Thymus (tissue), 11 donors: ENCODE results near the gene USP15. TPM values are rescaled to one million over a fixed set of nuclear protein-coding genes. Genes with fewer than 3 reads are reported as not detected.

ENCODE experiments used
- DNase-seq, 9 donors: peaks; one replicate each; pipeline ENCODE4 v3.0.0-alpha.2; 2013; ENCODE audit warnings: low spot score in 9 of 9, low read depth in 6 of 9, missing footprints in 1 of 9
- H3K27ac ChIP-seq, 2 donors: one replicate each; pipeline ENCODE4 v1.5.1; 2013; ENCODE audit warnings: control low read depth in 1 of 2, low read depth in 1 of 2, low read length in 1 of 2, mild to moderate bottlenecking in 1 of 2, moderate library complexity in 1 of 2
- H3K27me3 ChIP-seq, 2 donors: one replicate each; pipeline ENCODE4 v1.5.1; 2013; ENCODE audit warnings: low read length in 1 of 2; ENCODE audit not compliant: control insufficient read depth in 2 of 2, insufficient read depth in 1 of 2
- H3K36me3 ChIP-seq, 2 donors: one replicate each; pipeline ENCODE4 v1.5.1; 2013; ENCODE audit warnings: low read length in 1 of 2, mild to moderate bottlenecking in 1 of 2, moderate library complexity in 1 of 2; ENCODE audit not compliant: control insufficient read depth in 2 of 2, insufficient read depth in 2 of 2
- H3K4me1 ChIP-seq, 2 donors: one replicate each; pipeline ENCODE4 v1.5.1; 2013; ENCODE audit warnings: low read length in 2 of 2; ENCODE audit not compliant: control insufficient read depth in 2 of 2, insufficient read depth in 2 of 2
- H3K4me3 ChIP-seq, 2 donors: one replicate each; pipeline ENCODE4 v1.5.1; 2013; ENCODE audit warnings: low read length in 2 of 2, control low read depth in 1 of 2, mild to moderate bottlenecking in 1 of 2
- H3K9me3 ChIP-seq, 2 donors: one replicate each; pipeline ENCODE4 v1.5.1; 2013; ENCODE audit warnings: low read length in 1 of 2, mild to moderate bottlenecking in 1 of 2; ENCODE audit not compliant: control insufficient read depth in 2 of 2, insufficient read depth in 1 of 2
- WGBS: extraction: QIAGEN DNeasy Blood & Tissue Kit; methylation state at CpG from one replicate; pipeline ENCODE4 v1.1.7; 2013; 5-methylcytosine and 5-hydroxymethylcytosine counted together
- polyA plus RNA-seq: library from polyadenylated mRNA; stranded (reverse); fragments of 200-250 nt; gene quantifications from one replicate; pipeline ENCODE4 v1.2.3, GENCODE V29; 2013
- total RNA-seq: library from RNA; stranded (reverse); fragments of 120-200 nt; gene quantifications from one replicate; pipeline ENCODE4 v1.2.4, GENCODE V29; 2013
- donor health status: healthy.

The USP15 gene
- total and polyA plus RNA-seq, 2 donors, result 108 to 201 TPM

DNA sequence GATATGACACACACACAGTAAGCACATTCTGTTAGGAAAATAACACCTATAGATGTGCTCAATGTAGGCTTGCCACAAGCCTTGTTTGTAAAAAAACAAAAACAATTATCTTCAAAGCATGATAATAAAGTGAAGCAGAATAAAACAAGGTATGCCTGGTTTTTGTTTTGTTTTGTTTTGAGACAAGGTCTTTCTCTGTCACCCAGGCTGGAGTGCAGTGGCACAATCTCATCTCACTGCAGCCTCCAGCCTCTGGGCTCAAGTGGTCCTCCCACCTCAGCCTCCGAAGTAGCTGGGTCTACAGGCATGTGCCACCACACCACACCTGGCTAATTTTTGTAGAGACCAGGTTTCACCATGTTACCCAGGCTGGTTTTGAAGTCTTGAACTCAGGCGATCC lies 154.0 kb downstream of the USP15 start:
- DNase-seq, result no peak
- H3K4me3 ChIP-seq, result no peak overlapping the region
- H3K36me3 ChIP-seq, result no peaks in the 10 kb centered on the region
- no peaks in the 10 kb centered on the region for H3K27me3 ChIP-seq
- H3K4me1 ChIP-seq, result no peaks in the 10 kb centered on the region
- H3K9me3 ChIP-seq, result no peaks in the 10 kb centered on the region
- H3K27ac ChIP-seq, result no peak overlapping the region
- over 99% methylated on average over 2 of the region's 2 CpGs for WGBS

DNA sequence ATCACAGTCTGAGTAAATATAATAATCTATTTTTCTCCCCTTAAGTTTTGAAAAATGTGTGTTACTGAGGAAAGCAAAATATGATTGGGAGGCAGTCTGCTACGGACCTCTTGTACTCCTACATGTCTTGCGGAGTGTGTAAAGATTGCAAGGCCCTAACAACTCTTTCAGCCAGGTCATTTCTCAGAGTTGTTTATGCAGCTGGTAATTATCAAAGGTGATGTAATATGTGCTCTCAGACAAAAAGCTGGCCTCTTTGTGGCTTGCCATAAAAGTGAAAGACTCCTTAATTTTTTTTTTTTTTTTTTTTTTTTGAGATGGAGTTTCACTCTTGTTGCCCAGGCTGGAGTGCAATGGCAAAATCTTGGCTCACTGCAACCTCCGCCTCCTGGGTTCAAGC lies 165.9 kb downstream of the USP15 start:
- Histone ChIP-seq H3K9me3 (peaks cover 0 to 6% of the 10 kb centered on the region in 2 donors), H3K27me3 (no peaks in the 10 kb centered on the region), H3K36me3 (no peaks in the 10 kb centered on the region), H3K4me3 (no peak overlapping the region), H3K27ac (no peak overlapping the region), H3K4me1 (no peaks in the 10 kb centered on the region)
- no peak for DNase-seq
- WGBS, result 96% methylated on average over 3 of the region's 3 CpGs

DNA sequence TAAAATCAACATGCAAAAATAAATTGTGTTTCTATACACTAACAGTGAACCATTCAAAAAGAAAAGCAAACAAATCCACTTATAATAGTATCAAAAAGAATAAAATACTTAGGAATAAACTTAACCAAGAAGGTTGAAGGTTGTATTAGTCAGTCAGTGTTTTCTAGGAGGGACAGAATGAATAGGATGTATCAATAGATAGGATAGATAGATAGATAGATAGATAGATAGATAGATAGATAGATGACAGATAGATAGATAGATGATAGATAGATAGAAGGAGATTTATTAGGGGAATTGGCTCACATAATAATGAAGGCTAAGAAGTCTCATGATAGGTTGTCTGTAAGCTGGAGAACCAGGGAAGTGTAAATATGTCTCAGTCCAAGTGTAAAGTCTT lies 169.3 kb downstream of the USP15 start:
- Histone ChIP-seq H3K4me1 (no peaks in the 10 kb centered on the region), H3K36me3 (no peaks in the 10 kb centered on the region), H3K9me3 (peaks cover 0 to 6% of the 10 kb centered on the region in 2 donors), H3K27ac (no peak overlapping the region), H3K27me3 (no peaks in the 10 kb centered on the region), H3K4me3 (no peak overlapping the region)
- DNase-seq, result no peak

DNA sequence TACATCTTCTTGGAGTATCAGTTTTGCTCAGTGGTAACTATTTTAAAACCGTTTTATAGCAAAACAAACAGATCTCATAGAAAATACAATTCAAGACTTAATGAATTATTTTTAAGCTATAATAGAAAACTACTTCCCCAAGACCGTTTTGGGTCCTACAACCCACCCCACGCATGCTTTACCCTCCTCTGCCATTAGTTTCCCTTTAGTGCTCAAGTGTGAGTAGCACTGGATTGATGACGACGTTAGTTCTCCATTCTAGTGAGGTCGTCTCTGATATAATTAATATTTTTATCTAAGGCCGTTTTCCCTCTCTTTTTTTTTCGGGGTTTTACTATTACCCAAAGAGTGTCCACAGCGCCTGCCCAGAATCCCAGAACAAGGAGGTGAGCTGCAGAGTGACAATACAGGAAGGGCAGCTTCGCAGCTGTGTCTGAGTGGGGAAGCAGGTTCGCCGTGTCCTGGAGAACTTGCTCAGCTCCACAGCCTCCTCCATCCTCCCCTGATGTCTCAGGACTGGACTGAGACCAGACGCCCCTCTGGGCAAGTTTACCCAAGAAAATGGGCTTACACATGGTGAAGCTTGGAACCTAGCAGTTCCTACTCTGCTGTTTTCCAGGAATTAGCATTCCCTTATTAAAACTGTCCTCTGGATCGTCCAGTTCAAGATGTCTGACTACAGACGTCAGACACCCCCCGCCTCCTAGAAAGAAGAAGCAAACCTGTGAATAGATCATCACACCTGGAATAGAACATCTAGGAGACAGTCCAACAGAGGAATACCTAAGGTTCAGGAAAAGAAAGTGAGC lies 174.5 kb downstream of the USP15 start:
- Histone ChIP-seq H3K36me3 (no peaks in the 10 kb centered on the region), H3K27ac (no peak overlapping the region), H3K4me3 (peak overlapping the region; percentile 25 to 37), H3K27me3 (peaks cover 0 to 7% of the 10 kb centered on the region in 2 donors), H3K4me1 (peaks cover 11 to 17% of the 10 kb centered on the region in 2 donors), H3K9me3 (no peaks in the 10 kb centered on the region)
- peak in 1 of 9 donors; percentile 4 for DNase-seq
- WGBS, result 12% methylated on average over 16 of the region's 16 CpGs

DNA sequence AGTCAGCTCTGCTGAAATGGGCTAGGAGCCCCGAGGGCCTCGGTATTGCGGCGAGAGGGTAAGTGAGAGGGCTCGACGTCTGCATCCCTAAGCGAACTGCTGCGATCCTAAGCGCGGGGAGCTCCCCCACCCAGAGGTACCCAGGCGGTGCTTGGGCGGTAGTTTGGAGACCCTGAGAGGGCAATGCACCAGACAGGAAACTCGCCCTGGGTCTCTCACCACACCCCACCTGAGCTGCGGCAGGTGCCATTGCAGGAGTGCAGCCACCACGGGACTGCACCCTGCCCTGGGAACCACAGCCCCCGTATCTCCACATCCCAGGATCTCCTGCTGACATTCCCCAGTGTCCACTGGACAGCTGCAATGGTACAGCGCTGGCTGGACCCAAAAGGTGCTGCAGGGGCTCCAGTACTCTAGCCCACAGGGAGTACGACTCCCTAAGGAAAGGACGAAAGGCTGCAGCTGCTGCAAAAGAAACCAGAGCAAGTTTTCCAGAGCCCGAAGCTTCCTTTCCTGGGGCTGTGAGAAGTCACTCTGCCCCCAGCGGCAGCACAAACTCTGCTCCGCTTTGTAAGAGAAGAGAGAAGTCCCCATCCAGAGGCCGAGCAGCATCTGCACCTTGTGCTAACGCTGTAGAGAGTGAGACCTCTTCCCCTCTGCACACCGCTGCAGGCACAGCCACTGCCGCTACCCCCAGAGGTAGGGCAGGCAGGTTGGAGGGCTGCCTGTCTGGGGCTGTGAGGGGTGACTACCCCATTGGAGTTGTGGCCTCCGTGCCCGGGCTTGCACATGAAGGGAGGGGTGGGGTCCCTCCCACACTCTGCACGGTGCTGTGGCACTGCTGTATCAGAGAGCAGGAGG lies 175.3 kb downstream of the USP15 start:
- peaks cover 0 to 7% of the 10 kb centered on the region in 2 donors for H3K27me3 ChIP-seq
- no peak overlapping the region for H3K27ac ChIP-seq
- no peaks in the 10 kb centered on the region for H3K9me3 ChIP-seq
- peaks cover 11 to 17% of the 10 kb centered on the region in 2 donors for H3K4me1 ChIP-seq
- H3K36me3 ChIP-seq, result no peaks in the 10 kb centered on the region
- peak in 7 of 9 donors; percentile 30 to 76 (median 46) for DNase-seq
- peak overlapping the region; percentile 25 to 37 for H3K4me3 ChIP-seq
- 3% methylated on average over 29 of the region's 29 CpGs for WGBS

DNA sequence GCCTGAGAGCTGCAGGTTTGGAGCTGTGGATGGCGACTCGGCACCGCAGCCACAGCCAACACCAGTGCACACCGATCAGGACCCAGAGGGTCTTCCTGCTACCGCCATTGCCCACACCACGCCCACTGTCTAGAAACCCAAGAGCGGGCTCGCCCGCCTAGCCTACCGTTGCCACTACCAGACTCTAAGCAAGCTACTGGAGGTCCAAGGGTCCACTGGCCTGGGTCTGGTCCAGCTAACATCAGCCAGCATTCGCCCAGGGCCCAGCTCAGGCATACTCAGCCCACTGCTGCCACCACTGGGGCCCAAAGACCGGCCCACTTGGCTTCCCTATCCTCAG lies 175.9 kb downstream of the USP15 start:
- peaks cover 11 to 17% of the 10 kb centered on the region in 2 donors for H3K4me1 ChIP-seq
- 92% methylated on average over 12 of the region's 12 CpGs for WGBS
- no peak for DNase-seq
- H3K27ac ChIP-seq, result no peak overlapping the region
- H3K36me3 ChIP-seq, result no peaks in the 10 kb centered on the region
- H3K4me3 ChIP-seq, result no peak overlapping the region
- H3K27me3 ChIP-seq, result peaks cover 0 to 7% of the 10 kb centered on the region in 2 donors
- H3K9me3 ChIP-seq, result no peaks in the 10 kb centered on the region

DNA sequence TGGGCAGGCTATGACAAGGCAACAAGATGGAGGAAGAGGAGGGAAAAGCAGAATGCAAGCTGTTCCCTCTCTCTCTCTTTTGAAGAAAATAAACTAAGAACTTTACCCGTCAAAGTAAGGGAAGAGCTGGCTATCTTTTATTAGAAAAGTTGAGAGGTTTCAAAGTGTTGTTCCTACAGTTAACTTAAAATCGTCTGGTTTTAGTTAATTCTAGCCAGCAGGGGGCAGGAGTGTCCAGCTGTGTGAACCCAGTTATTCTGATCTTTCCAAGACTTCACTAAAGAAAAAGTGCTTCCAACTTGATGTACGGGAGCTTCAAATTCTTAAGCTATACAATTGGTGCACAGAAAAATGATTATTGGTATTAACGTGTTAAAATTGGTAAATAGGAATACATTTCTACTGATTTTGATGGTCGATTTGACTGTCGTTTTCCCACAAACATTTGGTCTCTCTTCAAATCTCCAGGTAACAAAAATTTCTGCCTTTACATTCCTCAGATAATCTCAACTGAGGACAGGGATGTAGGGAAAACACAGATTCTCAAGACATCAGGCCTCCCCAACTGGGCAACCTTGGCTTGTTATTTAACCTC lies 178.0 kb downstream of the USP15 start:
- 36% methylated on average over 6 of the region's 6 CpGs for WGBS
- peak in 8 of 9 donors; percentile 39 to 76 (median 52) for DNase-seq
- H3K27me3 ChIP-seq, result peaks cover 0 to 7% of the 10 kb centered on the region in 2 donors
- H3K9me3 ChIP-seq, result no peaks in the 10 kb centered on the region
- H3K27ac ChIP-seq, result no peak overlapping the region
- peaks cover 11 to 17% of the 10 kb centered on the region in 2 donors for H3K4me1 ChIP-seq
- H3K4me3 ChIP-seq, result no peak overlapping the region
- no peaks in the 10 kb centered on the region for H3K36me3 ChIP-seq

DNA sequence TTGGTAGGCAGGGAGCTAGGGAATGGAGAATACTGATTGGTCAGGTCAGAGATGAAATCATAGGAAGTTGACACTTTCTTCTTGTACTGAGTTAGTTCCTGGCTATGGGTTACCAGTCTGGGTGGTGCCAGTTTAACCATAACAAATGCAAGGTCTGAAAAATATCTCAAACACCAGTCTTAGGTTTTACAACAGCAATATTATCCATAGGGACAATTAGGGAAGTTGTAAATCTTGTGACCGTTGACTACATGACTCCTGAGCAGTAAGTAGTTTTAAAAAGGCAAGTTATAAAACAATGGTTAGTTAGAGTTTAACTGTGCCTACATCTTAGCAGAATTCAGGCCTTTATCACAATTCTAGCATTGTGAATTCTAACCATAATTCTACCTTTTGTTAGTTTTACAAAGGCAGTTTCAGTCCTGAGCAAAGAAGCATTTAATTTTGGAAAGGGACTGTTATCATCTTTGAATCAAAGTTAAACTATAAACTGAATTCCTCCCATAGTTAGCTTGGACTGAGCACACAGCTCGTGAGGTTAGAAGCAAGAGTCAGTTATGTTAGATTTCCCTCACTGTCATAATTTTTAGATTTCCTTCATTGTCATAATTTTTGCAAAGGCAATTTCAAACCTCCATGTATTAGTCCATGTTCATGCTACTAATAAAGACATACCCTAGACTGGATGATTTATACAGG lies 186.7 kb downstream of the USP15 start:
- Histone ChIP-seq H3K4me3 (no peak overlapping the region), H3K4me1 (no peaks in the 10 kb centered on the region), H3K36me3 (no peaks in the 10 kb centered on the region), H3K9me3 (peaks cover 0 to 8% of the 10 kb centered on the region in 2 donors), H3K27me3 (no peaks in the 10 kb centered on the region), H3K27ac (no peak overlapping the region)
- DNase-seq, result no peak
- 61% methylated on average over 2 of the region's 2 CpGs for WGBS
